ENCODE results near the gene TMEM273.

Gene TMEM273

DNA sequence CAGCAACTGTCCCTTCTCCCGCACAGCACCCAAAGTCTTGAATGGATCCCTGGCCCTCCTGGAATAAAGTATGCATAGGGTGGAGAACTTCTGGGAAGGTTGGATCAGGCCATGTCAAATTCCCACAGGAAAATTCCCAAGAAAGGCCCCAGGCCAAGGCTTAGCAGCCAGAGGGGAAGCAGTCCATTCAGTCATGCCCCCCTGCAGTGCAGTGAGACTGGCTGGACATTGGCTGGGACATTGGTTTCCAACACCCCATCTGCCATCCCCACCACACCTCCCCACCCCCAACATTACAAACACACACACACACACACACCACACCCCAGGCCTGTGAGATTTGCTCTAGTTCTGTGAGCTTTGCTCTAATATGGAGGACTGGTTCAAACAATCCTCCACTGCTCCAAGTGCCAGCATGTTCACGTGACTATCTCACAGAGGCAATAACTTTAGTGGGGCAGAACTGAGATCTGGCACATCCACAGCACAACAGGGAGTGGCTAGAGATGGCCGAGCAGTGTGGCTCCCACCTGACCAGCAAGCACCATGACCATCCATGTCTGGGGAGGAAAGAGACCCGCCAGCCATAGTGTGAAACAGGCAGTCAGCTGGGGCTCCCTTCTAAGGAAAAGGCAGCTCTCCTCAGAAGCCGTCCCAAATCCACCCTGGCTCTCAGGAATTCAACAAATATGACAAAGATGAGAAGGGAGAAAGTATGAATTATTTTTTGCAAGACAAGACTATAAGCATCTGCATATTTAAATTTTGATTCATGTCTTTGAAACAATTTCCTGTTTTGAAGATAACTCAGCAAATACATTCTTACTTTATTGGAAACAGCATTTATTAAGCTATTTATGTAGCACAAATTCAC is 47.6 kb downstream of the TMEM273 start:
- no peak for DNase-seq (ENCODE audit: low read depth)

DNA sequence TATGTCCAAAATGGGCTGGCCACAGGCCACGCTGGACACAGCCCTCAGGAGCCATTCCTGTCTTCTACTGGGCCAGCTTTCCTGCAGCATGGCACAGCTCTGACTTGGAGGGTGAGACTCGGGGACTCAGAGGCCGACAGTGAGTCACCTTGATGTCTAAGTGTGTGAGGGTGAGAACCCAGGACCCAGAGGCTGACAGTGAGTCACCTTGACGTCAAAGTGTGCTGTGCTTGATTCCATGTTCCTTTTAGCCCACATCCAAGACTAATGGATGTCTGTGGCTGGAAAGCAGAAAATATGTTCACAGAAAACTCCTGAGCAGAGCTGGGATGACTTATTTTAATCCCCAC is 48.4 kb downstream of the TMEM273 start:
- DNase-seq (ENCODE audit: low read depth) = no peak

DNA sequence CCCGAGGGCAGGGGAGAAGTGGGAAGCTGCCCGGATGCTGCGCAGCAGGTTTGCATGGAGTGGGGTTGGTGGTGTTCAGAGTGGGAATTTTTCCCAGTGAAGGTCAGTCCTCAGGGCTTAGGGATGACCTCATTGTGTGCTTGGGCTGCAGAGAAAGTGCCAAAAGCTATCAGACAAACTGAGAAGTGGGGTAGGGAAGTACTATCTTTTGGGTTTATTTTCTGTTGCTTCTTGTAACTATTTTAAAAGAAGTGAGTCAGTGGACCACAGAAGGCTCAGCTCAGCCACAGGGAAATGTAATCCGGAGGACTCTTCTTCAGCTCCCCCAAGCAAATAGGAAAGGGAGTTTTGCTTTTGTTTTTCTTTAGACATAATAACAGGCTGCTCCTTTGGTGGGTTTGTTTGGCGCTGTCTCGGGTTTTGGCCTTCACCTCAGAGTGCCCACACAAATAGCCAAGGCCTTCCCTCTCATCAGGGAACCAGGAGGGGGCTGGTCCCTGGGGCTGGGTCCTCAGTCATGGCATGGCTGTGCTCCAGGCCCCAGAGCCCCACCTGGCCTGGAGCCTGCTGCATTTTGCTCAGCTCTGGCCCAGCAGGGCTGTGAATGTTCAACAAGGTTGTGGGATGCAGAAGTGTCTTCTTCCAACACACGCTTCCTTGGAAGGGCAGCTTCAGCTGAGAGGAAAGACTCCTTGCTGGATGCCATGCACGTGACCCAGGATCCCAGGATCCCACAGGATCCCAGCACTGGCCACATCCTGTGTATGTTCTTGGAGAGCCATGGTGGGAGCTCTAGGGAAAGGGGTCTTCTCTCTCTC is 49.0 kb downstream of the TMEM273 start:
- DNase-seq (ENCODE audit: low read depth) = no peak

DNA sequence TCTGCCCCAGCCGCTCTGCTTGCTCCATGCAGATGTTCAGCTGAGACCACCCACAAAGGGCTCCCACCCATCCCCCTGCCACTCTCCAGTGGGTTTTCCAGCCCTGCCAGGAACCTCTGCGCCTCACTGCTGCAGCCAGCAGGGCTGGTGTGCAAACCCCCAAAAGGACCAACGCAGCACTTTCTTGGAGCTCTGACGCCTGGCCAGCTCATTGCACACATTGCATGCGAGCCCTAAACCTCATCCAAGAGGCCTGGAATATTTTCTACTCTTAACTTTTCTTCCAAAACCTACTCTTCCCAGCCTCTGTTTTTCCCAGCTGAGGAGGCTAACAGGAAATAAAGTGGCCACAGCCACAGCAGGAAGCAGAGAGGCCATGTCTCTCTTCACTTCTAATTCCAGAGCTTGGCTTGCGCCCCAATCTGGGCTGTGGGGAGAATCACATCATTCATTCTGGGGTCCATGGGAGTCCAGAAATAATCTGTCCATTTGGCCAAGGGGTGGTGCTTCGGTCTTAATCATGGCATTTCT is 49.8 kb downstream of the TMEM273 start:
- no peak for DNase-seq (ENCODE audit: low read depth)

DNA sequence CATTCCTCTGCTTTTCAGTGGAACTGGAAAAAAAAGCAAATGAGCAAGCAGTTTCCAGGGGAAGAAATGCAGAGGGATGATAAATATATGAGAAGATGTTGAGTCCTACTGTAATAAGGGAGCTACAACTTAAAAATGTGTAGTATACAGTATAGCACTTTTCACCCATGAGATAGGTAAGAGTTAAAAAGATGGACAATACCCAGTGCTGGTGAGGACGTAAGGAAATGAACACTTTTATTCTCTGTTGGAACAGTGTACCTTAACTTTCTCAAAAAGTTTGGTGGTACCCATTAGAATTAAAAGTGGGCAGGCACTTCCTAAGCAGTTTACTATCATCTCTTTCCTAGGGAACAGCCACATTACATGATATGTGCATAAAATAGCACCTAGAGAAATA is 51.7 kb downstream of the TMEM273 start:
- no peak for DNase-seq (ENCODE audit: low read depth)

DNA sequence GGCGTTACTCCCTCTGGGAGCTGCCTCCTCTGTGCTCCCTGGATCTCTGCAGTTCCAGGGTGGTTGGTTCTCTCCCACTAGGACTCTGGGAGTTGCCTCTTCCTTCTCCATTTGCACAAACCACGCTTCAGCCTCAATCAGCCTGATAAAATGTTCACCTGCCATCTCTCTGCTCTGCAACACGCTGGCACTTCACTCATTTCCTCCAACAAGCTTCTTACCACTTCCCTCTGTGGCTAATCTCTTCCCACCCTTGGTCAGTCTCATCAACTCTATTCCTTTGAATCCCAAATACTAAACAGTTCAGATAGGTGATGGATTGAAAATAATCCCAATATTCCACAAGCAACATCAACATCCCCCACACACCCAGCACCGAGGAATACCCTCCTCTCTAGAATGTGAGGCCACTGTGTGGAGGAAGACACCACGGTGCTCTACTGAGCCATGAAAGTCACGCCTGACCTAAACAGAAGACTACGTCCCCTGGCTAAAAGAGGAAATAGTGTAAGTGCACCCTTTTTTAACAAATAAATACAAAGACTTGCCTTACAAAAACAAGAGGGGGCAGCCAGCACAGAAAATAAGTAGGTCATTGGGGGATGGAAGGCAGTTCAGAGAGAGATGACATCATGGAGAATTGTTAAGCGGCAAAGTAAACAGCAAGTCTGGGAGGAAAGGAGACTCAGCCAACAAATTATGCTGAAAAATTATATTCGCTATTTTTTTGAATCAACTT is 52.4 kb downstream of the TMEM273 start:
- no peak for DNase-seq (ENCODE audit: low read depth)

DNA sequence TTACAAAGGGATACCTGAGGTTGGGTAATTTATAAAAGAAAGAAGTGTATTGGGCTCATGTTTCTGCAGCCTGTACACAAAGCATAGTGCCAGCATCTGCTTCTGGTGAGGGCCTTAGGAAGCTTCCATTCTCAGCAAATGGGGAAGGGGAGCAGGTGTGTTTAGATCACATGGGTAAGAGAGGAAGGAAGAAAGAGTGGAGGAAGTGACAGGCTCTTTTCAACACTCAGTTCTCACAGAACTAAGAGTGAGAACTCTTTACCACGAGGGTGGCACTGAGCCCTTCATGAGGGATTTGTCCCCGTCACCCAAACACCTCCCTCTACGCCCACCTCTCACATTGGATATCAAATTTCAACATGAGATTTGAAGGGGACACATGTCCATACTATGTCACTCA is 53.9 kb downstream of the TMEM273 start:
- no peak for DNase-seq (ENCODE audit: low read depth)

DNA sequence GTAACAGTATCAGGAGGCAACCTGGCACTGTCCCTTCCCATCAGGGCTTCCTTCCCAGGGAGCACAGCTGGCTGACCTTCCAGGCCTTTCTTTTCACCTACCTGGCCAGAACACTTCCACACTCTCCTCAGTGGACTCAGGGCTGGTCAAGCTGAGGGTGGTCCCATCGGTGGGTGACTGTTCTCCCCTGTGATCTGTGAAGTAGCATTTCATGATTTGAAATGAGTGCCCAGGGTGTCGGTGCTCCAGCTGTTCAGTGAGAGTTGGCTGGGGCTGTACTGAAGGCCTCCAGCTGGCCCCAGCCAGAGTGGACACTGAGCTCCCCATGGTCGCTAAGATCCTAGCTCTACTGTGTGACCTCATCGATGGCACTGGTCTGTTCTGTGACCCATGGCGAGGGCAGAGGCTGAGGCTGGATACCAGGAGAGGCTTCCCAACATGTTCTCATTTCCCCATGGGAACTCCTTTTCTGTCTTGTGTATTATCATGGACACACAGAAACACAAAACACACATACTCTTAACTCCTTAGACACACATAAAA is 54.4 kb downstream of the TMEM273 start, which contains the start of gene FAM170B:
TSS of gene FAM170B (minus strand) at position 316 of the 543 bp plus-strand sequence. CDS start at position 213, 103 bp downstream.
- no peak for DNase-seq (ENCODE audit: low read depth)

DNA sequence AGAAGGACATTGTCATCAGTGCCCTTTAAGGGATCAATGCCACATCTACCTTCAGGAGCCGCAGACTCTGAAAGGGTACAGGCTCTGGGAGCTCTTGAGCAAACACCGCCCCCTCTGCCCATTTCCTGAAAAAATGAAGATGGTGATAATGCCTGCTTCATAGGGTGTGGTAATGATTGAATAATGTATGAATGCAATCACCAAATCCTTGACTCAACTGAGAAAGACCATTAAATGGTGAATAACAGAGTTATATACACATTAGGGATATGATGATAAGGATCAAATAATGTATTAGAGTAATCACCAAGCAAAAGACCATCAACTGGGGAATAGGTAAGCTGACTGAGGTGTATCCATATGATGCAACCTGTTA is 55.8 kb downstream of the TMEM273 start:
- no peak for DNase-seq (ENCODE audit: low read depth)

DNA sequence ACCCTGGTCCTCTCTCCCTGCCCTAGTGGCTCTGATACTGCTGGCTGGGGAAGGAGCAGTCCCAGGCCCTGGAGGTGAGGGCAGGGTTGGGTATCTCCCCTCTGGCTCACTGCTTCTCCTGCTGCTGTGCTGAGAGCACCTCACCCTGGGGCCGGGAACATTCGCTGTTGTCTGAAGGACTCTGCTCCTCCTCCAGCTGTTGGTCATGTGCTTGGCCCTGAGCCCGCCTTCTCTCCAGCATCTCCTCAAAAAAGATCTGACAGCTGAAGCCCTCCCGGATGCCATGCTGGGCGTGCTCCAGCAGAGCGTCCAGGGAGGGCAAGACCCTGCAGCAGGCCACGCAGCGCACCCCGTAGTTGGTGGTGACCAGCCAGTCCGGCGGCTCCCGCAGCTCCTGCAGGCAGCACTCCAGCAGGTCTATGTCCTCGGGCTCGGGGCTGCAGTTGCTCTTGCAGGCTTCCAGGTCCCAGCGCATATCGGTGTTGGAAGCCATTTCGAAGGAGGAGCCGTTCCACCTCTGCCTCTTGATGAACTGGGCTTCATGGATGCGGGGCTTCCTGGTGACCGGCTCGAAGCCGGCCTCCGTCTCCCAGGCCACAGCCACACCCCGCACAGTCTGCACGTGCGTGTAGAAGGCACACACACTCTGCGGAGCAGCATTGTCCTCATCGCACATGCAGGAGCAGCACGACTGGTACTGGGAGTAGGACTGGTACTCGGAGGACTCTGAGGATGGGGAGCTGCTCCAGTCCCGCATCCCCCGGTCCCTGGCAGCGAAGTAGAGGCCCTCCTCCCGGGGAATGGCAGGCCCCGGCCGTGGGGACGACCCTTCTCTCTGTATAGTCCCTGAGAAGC is 56.5 kb downstream of the TMEM273 start:
- DNase-seq (ENCODE audit: low read depth) = no peak

DNA sequence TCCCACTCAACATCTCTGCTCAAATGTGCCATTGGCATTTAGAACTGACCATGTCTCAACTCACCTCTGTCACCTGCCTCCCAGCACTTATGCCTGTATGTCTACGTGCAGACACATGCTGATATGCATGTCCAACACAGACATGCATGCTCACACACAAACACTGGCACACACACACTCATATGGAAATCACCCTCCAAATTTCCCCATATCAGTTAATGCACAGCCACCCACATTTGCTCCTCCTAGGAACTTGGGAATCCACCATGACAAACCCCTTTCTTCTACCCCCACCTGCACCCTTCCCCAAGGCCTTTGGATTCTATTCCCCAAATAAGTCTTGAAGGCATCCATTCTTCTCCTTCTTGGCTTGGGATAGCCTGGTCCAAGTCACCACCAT is 58.8 kb downstream of the TMEM273 start:
- DNase-seq (ENCODE audit: low read depth) = no peak

DNA sequence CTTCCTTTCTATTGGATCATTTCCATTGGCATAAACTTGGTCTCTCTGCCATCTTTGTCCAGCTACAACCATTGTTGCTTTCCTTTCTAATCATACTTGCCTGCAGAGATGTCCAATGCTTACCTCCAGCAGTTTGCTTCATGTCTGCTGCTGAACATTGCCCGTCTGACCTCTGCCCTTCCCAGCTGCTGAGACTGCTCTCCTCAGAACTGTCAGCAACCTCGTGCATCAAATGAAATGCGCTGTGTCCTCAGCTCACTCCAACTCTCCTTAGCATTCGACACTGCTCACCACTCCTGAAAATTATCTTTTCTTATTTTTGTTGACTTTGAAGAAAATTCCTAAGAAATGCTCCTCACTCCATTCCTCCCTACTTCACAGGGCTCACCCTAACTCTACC is 59.3 kb downstream of the TMEM273 start:
- no peak for DNase-seq (ENCODE audit: low read depth)

DNA sequence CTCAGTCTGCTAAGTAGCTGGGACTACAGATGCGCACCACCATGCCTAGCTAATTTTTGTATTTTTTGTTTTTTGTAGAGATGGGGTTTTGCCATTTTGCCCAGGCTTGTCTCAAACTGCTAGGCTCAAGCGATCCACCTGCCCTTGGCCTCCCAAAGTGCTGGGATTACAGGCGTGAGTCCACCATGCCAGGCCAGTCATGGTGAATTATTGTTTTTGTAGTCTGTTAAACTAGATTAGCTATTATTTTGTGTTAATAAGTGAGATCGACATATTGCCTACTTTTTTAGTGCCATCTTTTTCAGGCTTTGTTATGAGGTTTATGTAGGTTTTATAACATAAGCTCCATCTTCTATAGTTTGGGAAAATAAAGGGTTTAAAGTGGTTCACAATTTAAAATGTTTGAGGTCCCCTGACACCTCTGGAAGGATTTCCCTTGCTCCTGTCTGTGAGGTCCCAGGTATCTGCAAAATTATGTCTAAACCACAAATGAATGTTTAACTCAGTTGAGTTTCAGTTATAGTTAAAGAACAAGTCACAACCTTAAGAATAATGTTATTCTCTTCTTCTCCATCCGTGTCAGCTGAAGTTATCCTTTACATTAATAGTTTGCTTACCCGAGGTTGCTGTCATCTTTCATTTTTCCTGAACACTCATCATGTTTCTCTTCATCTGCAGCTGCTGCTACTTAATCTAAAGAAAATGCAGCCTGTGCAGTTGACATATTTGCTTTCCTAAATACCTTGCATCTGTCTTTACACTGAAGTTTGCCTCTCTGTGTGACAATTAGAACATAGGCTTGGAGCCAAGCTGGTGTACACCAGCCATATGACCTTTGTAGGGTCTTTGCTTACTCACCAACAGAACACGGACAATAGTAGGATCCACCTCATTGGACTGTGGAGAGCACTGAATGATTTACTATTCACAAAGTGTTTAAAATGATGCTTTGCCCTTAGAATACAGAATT is 63.9 kb downstream of the TMEM273 start:
- no peak for DNase-seq (ENCODE audit: low read depth)

DNA sequence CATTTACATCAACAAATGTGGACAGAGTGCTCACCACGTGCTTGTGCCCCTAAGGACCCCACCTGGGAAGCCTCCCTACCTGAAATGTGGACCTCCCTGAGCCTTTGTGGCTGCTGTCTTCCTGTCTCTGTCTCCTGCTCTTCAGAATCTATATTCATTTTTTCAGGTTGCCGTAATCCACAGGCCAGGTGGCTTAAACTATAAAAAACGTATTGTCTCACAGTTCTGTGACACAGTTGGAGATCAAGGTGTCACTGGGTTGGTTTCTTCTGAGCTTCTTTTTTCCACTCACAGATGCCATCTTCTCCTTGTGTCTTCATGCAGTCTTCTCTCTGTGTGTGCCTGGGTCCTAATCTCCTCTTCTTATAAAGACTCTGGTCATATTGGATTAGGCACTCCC is 67.3 kb downstream of the TMEM273 start:
- no peak for DNase-seq (ENCODE audit: low read depth)

DNA sequence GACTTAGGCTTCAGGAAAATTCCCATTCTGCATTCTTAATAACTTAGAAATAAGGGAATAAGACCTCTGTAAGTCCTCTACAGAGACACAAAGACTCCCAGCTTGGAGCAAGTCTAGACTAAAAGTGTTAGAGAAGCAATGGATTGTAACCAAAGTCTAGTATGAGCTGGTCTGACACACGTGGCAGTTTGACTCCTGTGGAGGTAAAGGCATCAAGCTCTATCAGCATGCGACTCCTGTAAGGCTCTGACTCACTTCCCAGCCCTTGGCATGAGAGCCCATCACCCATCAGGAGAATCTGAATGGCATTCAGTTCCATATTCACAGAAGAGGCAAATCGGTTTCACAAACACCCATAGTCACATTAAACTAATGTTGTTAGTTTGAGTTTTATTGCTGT is 68.4 kb downstream of the TMEM273 start:
- no peak for DNase-seq (ENCODE audit: low read depth)

DNA sequence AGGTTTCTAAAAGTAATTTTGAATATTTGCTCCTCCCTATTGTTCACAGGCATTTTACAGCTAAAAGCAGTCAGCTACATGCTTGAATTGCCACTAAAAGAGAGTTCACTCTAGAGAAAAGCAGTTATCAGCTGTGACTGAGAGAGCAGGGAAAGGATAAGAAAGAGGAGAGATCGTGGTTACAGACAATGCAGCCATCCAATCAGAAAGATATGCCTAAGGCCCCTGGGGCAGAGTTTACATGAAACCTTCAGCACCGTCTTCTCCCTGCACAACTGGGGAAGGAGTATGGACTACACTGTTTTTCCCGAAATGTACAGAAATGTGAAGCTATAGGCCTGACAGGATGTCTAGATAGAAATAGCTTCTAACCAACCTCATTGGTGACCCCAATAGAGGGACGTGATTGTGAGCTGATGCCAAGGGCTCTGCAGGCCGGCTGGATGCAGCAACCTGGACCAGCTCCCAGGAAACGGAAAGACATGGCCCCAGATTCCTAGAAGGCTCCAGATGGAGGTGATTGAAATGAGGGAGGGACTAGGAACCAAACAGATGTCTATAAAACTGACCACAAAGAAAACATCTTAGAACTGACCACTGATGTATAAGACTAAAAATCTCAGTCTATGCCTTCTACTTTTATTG is 69.6 kb downstream of the TMEM273 start:
- DNase-seq (ENCODE audit: low read depth) = no peak

DNA sequence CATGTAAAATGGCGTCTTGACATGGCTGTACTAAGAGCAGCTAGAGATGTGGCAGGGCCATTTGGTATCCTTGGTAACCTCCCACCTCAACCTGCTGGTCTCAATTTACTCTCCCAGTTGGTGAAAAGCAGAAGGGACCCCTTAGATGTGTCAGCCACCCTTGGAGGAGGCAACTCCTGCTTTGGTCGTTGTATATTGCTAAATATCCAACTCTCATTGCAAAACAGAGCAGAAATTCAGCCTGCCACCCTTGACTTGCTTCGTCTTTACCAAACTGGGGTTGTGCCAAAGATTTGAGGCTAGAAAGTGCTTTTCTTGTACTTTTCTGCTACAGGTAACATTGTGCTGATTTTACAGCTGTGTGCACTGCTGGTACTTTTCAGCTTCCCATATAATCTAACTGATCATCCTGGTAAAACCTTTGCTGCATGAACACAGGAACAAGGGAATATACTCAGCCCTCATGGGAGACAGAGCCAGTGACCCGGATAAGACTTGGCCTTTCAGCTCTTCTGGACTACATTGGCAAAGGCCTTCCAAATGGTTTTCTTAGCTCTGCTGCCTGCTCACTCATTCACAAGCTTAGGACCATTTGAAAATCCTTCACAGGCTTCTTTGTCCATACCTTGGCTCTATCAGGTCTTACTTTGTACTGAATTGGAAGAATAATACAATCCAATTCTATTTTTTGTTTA is 70.7 kb downstream of the TMEM273 start:
- no peak for DNase-seq (ENCODE audit: low read depth)

DNA sequence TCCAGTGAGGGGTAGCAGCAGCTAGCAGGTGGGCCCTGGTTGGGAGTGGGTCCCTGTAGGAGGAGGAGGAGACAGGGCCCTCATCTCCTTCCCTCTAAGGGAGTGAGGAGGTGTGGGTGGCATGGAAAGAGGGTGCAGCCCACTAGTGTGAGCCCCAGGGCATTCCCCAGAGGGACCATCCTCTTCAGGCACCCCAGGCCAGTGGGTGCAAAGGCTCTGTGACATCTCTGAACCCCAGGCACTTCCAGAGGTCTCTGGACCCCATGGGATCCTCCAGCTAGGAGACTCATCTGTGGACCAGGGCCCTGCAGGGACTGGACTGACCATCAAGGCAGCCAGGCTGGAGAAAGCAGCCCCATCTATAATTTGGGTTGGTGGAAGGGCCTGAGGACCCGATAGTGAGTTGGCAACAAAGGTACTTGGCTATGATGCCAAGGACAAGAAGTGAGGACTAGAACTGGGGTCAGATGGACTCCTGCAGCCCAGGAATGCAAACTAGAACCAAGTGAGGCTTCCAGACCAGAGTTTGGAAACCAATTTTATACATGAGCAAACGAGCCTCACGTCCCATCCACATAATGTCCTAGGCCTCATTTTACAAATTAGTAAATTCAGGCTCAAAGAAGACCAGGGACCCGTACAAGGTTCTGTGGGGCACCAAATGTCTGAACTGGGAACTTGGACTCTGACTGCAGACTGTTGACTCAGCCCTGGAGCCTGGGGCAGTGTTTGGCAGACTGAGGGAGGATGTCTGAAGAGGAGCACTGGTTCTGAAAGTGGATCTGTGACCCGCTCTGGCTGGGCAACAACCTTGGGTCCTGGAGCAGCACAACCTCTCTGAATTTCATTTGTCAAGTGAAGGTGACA is 71.4 kb downstream of the TMEM273 start:
- DNase-seq (ENCODE audit: low read depth) = no peak
